NCI-H82 (cell line): ENCODE measurements around the gene APOL4.
A peak's percentile ranks its signal among the peaks of the same experiment; 100 is the strongest.
"Not testable (repeated sequence)": the region's sequence is repeated elsewhere in the genome, so short reads cannot be mapped to it uniquely, and the experiment has no call there.

Source experiments
- DNase-seq: peaks from one replicate; lab custom pipeline; 2025; lab: John Stamatoyannopoulos, UW

The APOL4 gene, protein sequence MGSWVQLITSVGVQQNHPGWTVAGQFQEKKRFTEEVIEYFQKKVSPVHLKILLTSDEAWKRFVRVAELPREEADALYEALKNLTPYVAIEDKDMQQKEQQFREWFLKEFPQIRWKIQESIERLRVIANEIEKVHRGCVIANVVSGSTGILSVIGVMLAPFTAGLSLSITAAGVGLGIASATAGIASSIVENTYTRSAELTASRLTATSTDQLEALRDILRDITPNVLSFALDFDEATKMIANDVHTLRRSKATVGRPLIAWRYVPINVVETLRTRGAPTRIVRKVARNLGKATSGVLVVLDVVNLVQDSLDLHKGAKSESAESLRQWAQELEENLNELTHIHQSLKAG

DNA sequence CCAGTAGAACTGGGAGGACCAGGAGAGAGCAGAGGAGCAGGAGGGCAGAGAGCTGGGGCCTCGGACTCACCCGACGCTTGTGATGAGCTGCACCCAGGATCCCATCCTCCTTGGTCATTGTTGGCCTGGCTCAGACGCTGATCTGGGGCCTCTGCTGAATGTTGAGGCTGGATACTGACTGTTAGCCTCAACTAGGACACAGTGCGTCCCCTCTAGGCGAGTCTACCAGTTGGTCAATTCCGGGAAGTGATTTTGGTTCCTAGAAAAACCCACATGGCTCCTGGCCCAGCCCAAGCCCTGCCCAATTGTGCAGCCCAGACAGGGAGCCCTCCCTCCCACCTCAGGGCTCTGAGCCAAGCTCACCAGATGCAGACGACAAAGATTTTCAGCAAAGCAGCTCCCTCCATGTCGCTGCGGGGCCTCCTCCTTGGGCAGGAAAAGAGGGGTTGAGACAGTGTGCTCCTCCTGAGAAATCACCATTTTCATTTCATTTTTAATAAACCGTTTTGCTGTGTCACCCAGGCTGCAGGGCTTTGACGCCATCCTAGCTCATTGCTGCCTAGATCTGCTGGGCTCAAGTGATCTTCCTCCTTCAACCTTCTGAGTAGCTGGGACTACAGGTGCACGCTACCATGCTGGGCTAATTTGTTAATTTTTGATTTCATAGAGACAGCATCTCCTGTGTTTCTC, at the start of gene APOL4:
TSS of gene APOL4 (minus strand) at position 180 of the 690 bp plus-strand sequence. CDS start at position 105, 75 bp downstream.
- DNase-seq: no peak

DNA sequence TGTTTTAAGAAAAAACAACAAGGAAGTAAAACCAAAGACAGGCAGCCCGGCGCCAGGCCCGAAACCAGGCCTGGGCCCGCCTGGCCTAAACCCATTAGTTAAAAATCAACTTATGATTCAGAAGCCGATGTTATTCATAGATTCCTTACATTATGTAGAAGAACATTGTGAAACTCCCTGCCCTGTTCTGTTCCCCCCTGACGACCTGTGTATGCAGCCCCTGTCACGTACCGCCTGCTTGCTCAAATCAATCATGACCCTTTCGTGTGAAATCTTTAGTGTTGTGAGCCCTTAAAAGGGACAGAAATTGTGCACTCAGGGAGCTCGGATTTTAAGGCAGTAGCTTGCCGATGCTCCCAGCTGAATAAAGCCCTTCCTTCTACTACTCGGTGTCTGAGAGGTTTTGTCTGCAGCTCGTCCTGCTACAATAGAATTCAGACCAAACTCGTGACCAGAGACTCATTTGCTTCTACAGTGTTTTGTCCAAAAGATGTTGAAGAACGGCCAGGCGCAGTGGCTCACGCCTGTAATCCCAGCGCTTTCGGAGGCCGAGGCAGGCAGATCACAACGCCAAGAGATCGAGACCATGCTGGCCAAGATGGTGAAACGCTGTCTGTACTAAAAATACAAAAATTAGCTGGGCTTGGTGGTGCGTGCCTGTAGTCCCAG, 48.8 kb upstream of the APOL4 start:
- not testable (repeated sequence) for DNase-seq

GRCh38 chr22:36249160-36249559, 47.6 kb upstream of the APOL4 start:
- no peak for DNase-seq

DNA sequence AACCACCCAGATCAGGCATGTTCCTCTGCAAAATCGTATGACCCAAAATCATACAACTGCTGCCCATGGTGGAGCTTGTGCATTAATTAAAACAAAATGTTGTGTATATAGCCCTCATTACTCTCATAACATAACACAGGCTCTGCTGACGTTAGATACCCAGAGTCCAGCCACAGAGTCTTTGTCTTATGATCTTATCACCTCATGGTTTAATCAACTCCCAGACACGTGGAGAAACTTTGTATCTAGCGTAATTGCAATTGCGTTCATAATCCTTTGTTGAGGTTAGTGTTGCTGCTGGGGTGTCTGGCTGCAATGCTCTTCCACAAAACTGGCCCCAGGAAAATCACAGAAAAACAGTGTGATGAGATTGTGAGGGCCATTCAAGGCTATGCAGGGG, 46.3 kb upstream of the APOL4 start:
- DNase-seq: no peak

DNA sequence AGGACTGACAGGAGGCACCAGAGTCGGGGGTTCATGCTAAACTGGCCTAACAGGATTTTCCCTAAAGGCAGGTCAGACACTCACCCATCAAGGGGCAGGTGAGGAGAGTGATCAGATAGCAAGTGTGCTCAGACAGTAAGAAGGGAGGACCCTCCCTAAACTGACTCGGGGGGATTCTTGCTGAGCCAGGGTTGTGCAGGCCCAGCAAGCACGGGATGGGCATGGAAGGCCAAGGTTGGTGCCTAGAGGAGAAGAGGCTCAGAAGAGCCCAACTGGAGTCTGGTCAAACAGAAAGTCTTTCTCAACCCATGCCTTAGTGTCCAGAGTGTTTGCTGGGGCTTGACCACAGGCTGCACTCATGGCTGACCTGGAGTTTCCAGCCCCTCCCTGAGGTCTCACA, 45.1 kb upstream of the APOL4 start:
- peak; percentile 11 for DNase-seq

GRCh38 chr22:36245805-36246356, 44.3 kb upstream of the APOL4 start:
- no peak for DNase-seq

GRCh38 chr22:36244522-36245391, 43.1 kb upstream of the APOL4 start:
- DNase-seq: peak; percentile 71

- DNase-seq: no peak
These were observed 42.4 kb upstream of the APOL4 start for GRCh38 chr22:36243986-36244385.

- peak; percentile 74 for DNase-seq
These were observed 38.0 kb upstream of the APOL4 start, which contains the start of gene APOL2 for GRCh38 chr22:36239401-36240171. Gene APOL2, minus strand, starts transcription at chr22:36239527. Its CDS starts 6,365 bp downstream, at chr22:36233162.

DNA sequence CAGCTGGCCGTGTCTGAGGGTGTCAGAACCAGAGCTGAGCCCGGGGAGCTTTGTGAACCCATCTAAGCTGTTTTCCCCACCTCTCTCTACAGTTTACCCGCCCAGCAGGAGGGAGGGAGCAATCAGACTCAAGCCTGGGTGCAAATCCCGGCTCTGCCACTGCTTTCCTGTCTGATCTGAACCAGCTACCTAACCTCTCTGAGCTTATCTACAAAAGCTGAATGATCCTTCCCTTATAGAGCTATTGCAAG, 37.5 kb upstream of the APOL4 start:
- DNase-seq: no peak

DNA sequence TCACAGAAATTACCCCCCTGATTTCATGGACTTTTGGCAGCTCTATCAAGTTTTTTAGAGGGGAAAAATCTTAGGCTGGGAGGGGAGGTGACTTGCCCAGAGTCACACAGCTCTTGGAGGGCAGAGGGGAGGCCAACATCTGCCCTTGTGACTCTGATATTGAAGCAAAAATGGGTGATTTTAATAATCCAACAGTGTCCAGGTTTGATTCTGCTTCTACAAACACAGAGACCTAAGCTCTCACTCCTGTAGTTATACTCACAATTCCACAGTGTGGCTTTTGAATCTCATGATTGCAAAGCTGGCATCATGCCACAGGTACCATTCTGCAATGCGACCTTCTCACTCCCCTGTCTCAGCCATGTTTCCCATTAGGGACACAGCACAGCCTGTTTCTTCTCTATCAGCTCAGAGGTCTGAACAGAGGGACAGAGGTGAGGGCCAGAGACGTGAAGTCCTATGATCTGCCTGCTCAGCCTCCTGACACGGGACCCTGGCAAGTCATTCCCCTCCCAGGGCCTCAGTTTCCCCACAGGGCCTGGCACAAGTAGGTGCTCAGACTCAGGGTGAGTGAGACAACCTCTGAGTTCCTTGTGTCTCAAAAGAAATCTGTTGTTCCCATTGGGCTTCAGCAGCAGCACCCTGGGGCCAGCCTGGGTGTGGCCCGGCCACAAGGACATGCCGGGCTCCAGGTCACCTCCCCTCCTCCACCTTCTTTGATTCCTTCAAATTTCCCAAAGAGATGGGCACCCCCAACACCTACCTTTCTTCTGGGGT, 37.0 kb upstream of the APOL4 start:
- no peak for DNase-seq

DNA sequence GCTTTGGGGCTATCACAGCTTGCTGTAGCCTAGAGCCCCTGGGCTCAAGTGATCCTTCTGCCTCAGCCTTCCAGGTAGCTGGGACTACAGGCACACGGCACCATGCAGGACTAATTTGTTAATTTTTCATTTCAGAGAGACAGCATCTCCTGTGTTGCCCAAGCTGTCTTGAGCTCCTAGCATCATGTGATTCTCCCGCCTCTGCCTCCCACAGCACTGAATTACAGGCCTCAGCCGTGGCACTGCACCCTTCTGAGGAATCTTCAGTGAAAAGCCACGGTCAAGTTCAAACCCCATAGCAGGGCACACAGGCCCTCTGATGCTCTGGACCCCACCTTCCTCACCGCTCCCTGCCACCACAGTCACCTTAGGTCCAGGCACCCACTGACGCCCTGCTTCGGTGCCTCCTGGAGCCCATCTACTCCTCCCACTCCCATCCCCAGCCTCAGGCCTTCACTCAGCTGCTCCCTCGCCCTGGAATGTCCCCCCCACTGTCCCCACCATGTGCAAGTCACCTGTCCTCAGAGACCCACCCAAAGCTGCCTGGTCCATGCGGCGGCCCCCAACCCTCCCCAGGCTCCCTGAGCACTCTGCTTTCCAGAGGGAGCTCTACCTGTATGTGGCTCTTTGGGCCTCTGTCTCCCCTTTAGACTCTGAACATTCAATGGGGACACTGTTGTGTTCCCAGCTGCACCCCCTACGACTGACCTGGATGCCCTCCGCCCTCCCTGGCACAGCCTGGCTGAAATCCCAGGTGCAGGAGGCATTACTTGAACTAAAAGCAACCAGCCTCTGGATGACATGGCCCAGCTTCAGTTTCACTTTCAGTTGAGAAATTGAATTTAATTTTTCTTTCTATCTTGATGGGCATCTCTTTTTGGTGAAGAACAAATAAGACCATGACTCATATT, 36.1 kb upstream of the APOL4 start:
- no peak for DNase-seq

- no peak for DNase-seq
These were observed 35.0 kb upstream of the APOL4 start for GRCh38 chr22:36236388-36237319.

GRCh38 chr22:36235585-36235984, 34.0 kb upstream of the APOL4 start:
- no peak for DNase-seq

- DNase-seq: no peak
These were observed 33.3 kb upstream of the APOL4 start for GRCh38 chr22:36234919-36235318.

DNA sequence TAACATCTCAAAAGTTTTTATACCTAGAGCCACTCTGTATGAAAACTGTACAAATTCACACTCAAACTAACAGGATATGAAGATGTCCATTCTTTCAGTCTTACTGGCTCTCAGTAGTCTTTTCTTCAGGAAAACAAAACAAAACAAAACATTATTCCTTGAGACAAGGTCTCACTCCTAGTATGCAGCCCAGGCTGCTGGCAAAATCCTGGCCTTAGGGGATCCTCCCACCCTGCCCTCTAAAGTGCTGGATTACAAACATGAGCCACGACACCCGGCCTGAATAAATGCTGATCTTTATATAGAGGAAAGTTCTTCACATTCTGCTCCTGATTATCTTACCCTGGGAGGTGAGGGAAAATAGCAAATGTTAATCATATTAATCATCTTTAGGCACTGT, 32.6 kb upstream of the APOL4 start:
- no peak for DNase-seq

DNA sequence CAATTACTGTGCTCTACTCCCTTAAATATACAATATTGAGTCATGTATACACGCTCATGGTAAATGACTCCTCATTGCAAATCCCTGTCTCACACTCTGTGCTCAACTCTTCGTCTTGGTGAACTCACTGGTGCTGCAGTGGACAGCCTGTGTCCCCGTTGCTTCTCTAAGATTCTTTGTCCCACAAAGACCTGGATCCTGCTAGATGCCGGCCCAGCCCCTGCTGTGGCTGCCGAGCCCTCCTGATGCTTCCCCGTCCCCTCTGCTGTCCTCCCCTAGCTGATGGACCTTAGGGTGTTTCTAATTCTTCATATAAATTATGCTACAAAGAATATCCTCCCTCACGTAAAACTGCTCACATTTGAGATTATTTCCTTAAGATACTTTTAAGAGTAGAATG, 32.2 kb upstream of the APOL4 start:
- no peak for DNase-seq
